Adrenal gland (tissue), 5 donors: ENCODE measurements around the gene DYSF.

ENCODE experiments used
- POLR2A ChIP-seq, 2 donors: fragments of 450-650 bp; IDR thresholded peaks; one replicate each; pipeline ENCODE4 v1.6.1; 2017; ENCODE audit warnings: antibody characterized with exemption in 2 of 2, mild to moderate bottlenecking in 2 of 2, moderate library complexity in 1 of 2
- TF ChIP-seq, protein P1 (sequence below), 6 experiments: fragments of 450-650 bp in 4 of 6; fragments of 200-600 bp in 2 of 6; sonication (generic) in 1 of 6; IDR thresholded peaks; 1 replicate in 5 of 6; 2 replicates in 1 of 6; pipeline versions ENCODE4 v1.5.1 to v1.8.0; 2016 to 2021; ENCODE audit warnings: antibody characterized with exemption in 6 of 6, mild to moderate bottlenecking in 2 of 6, moderate library complexity in 1 of 6
- donor health status: DM: no; HTN: no; CAD: no.

- TF ChIP-seq, protein P1, sequence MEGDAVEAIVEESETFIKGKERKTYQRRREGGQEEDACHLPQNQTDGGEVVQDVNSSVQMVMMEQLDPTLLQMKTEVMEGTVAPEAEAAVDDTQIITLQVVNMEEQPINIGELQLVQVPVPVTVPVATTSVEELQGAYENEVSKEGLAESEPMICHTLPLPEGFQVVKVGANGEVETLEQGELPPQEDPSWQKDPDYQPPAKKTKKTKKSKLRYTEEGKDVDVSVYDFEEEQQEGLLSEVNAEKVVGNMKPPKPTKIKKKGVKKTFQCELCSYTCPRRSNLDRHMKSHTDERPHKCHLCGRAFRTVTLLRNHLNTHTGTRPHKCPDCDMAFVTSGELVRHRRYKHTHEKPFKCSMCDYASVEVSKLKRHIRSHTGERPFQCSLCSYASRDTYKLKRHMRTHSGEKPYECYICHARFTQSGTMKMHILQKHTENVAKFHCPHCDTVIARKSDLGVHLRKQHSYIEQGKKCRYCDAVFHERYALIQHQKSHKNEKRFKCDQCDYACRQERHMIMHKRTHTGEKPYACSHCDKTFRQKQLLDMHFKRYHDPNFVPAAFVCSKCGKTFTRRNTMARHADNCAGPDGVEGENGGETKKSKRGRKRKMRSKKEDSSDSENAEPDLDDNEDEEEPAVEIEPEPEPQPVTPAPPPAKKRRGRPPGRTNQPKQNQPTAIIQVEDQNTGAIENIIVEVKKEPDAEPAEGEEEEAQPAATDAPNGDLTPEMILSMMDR (IDR thresholded peaks at IDR 0.05) = no peak
- no peak for TF ChIP-seq POLR2A (IDR thresholded peaks at IDR 0.05)
These were observed 240.2 kb downstream of the DYSF start for GRCh38 chr2:71693286-71694270.
